ENCODE results near the gene GPD2. TPM values are rescaled to one million over a fixed set of nuclear protein-coding genes. Genes with fewer than 3 reads are reported as not detected.
A peak's percentile ranks its signal among the peaks of the same experiment; 100 is the strongest.

GPD2 gene
- total and polyA plus RNA-seq, 2 donors from 2014 or later, result 6.2 to 32.3 TPM

- Histone ChIP-seq H3K9me3 (ENCODE audit: control insufficient read depth in 2 of 3, insufficient read depth in 1 of 3, low read length in 3 of 3) (no peaks in the 10 kb centered on the region), H3K36me3 (ENCODE audit: control insufficient read depth in 2 of 3, insufficient read depth in 3 of 3, low read length in 3 of 3) (no peaks in the 10 kb centered on the region), H3K4me3 (ENCODE audit: low read length in 3 of 3) (no peak overlapping the region), H3K9ac (ENCODE audit: low read length in 3 of 3) (no peak overlapping the region), H3K27me3 (ENCODE audit: control insufficient read depth, insufficient read depth, low read length) (no peaks in the 10 kb centered on the region), H3K4me1 (ENCODE audit: control insufficient read depth in 2 of 3, insufficient read depth in 2 of 3, low read depth in 1 of 3, low read length in 3 of 3) (peaks cover 0 to 3% (median 0%) of the 10 kb centered on the region in 3 donors), H3K27ac (ENCODE audit: low read depth in 2 of 2, low read length in 2 of 2) (no peak overlapping the region)
- DNase-seq (peak in 1 of 5 donors; percentile 9), FAIRE-seq (no peak)
- TF ChIP-seq CTCF (IDR thresholded peaks at IDR 0.05; ENCODE audit: borderline replicate concordance, extremely low read depth, insufficient read depth), result no peak
- intact Hi-C loops (cut with DNase I), result no loop called here
Observed at GRCh38 chr2:156430980-156431358, 5.2 kb upstream of the GPD2 start.

GRCh38 chr2:156434461-156435291 is 1.5 kb upstream of the GPD2 start:
- peak overlapping the region in 2 of 3 donors; percentile 54 to 88 for H3K4me3 ChIP-seq (ENCODE audit: low read length in 3 of 3)
- DNase-seq, result peak in 4 of 5 donors; percentile 9 to 43 (median 22)
- peaks cover 0 to 8% (median 0%) of the 10 kb centered on the region in 3 donors for H3K4me1 ChIP-seq (ENCODE audit: control insufficient read depth in 2 of 3, insufficient read depth in 2 of 3, low read depth in 1 of 3, low read length in 3 of 3)
- no peaks in the 10 kb centered on the region for H3K36me3 ChIP-seq (ENCODE audit: control insufficient read depth in 2 of 3, insufficient read depth in 3 of 3, low read length in 3 of 3)
- H3K9ac ChIP-seq (ENCODE audit: low read length in 3 of 3), result peak overlapping the region in 1 of 3 donors; percentile 89
- intact Hi-C loops (cut with DNase I), result no loop called here
- no peaks in the 10 kb centered on the region for H3K9me3 ChIP-seq (ENCODE audit: control insufficient read depth in 2 of 3, insufficient read depth in 1 of 3, low read length in 3 of 3)
- TF ChIP-seq CTCF (IDR thresholded peaks at IDR 0.05; ENCODE audit: borderline replicate concordance, extremely low read depth, insufficient read depth), result no peak
- H3K27ac ChIP-seq (ENCODE audit: low read depth in 2 of 2, low read length in 2 of 2), result peak overlapping the region; percentile 97 to 98
- no peaks in the 10 kb centered on the region for H3K27me3 ChIP-seq (ENCODE audit: control insufficient read depth, insufficient read depth, low read length)
- no peak for FAIRE-seq

GRCh38 chr2:156435396-156435717 is 822 bp upstream of the GPD2 start:
- FAIRE-seq, result no peak
- H3K4me1 ChIP-seq (ENCODE audit: control insufficient read depth in 2 of 3, insufficient read depth in 2 of 3, low read depth in 1 of 3, low read length in 3 of 3), result peaks cover 0 to 8% (median 0%) of the 10 kb centered on the region in 3 donors
- intact Hi-C loops (cut with DNase I), result no loop called here
- no peaks in the 10 kb centered on the region for H3K9me3 ChIP-seq (ENCODE audit: control insufficient read depth in 2 of 3, insufficient read depth in 1 of 3, low read length in 3 of 3)
- DNase-seq, result no peak
- H3K27ac ChIP-seq (ENCODE audit: low read depth in 2 of 2, low read length in 2 of 2), result peak overlapping the region; percentile 97 to 98
- H3K36me3 ChIP-seq (ENCODE audit: control insufficient read depth in 2 of 3, insufficient read depth in 3 of 3, low read length in 3 of 3), result no peaks in the 10 kb centered on the region
- TF ChIP-seq CTCF (IDR thresholded peaks at IDR 0.05; ENCODE audit: borderline replicate concordance, extremely low read depth, insufficient read depth), result no peak
- H3K27me3 ChIP-seq (ENCODE audit: control insufficient read depth, insufficient read depth, low read length), result no peaks in the 10 kb centered on the region
- peak overlapping the region; percentile 38 to 88 (median 54) for H3K4me3 ChIP-seq (ENCODE audit: low read length in 3 of 3)
- peak overlapping the region in 2 of 3 donors; percentile 75 to 89 for H3K9ac ChIP-seq (ENCODE audit: low read length in 3 of 3)

All from kidney (tissue), 14 donors.